ENCODE results near the gene CLEC18B.
"Not testable (repeated sequence)": the region's sequence is repeated elsewhere in the genome, so short reads cannot be mapped to it uniquely, and the experiment has no call there.

DNA sequence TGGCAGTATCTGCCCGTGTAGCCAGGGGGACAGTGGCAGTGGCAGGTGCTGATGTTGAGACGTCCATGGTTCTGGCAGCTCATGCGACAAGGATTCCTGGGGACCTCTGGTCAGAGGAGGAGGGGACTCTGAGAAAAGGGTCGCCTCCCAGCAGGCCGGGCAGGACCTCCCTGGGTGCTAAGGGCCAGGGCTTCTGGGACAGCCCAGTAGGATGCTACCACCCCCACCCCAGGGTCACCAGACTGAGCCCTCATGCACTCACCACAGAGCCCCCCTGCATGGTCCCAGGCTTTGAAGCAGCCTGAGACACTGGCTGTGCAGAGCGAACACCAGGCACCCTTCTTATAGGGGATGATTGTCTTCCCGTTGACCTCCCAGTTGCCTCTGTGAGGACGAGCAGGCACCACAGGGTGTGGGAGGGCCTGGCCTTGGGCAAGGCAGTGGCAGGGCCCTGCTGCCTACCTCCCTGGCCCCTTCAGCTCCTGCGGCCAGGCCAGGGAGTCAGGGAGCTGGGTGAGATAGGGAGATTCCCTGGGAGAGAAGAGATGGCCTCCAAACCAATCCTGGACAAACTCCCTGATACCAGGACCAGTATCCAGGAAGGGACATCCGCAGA is 8.4 kb downstream of the CLEC18B start:
- TF ChIP-seq, protein P1, sequence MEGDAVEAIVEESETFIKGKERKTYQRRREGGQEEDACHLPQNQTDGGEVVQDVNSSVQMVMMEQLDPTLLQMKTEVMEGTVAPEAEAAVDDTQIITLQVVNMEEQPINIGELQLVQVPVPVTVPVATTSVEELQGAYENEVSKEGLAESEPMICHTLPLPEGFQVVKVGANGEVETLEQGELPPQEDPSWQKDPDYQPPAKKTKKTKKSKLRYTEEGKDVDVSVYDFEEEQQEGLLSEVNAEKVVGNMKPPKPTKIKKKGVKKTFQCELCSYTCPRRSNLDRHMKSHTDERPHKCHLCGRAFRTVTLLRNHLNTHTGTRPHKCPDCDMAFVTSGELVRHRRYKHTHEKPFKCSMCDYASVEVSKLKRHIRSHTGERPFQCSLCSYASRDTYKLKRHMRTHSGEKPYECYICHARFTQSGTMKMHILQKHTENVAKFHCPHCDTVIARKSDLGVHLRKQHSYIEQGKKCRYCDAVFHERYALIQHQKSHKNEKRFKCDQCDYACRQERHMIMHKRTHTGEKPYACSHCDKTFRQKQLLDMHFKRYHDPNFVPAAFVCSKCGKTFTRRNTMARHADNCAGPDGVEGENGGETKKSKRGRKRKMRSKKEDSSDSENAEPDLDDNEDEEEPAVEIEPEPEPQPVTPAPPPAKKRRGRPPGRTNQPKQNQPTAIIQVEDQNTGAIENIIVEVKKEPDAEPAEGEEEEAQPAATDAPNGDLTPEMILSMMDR (conservative IDR thresholded peaks at IDR 0.05), result not testable (repeated sequence)
- TF ChIP-seq ZFX (IDR thresholded peaks at IDR 0.05), result not testable (repeated sequence)

Data from C4-2B (cell line).